ENCODE data around the gene RARA.
A peak's percentile ranks its signal among the peaks of the same experiment; 100 is the strongest.

RARA gene

DNA sequence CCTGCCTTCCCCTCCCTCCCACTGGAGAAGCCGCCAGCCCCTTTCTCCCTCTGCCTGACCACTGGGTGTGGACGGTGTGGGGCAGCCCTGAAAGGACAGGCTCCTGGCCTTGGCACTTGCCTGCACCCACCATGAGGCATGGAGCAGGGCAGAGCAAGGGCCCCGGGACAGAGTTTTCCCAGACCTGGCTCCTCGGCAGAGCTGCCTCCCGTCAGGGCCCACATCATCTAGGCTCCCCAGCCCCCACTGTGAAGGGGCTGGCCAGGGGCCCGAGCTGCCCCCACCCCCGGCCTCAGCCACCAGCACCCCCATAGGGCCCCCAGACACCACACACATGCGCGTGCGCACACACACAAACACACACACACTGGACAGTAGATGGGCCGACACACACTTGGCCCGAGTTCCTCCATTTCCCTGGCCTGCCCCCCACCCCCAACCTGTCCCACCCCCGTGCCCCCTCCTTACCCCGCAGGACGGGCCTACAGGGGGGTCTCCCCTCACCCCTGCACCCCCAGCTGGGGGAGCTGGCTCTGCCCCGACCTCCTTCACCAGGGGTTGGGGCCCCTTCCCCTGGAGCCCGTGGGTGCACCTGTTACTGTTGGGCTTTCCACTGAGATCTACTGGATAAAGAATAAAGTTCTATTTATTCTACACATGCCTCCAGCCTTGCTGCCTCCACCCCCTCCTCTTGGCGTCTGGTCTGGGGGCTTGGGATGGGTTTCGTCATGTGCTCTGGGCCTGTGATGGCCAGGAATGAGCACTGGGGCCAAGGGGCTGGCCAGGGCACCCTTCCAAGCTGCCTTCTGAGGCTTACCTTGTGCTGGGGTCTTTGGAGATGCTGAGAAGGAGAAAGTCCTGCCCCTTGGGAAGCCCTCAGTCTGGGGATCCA, 48.3 kb downstream of the RARA start:
- H3K4me1 ChIP-seq (ENCODE audit: low read depth, poor library complexity, severe bottlenecking), result peaks cover 29% of the 10 kb centered on the region
- H3K4me2 ChIP-seq, result no peak overlapping the region
- H3K27ac ChIP-seq, result no peak overlapping the region
- no peak overlapping the region for H3K9ac ChIP-seq
- H3K79me2 ChIP-seq (ENCODE audit: insufficient read depth, low read depth), result no peaks in the 10 kb centered on the region
- no peaks in the 10 kb centered on the region for H3K27me3 ChIP-seq (ENCODE audit: insufficient read depth, low read depth)
- peaks cover 3% of the 10 kb centered on the region; the same call in 1 of the 2 replicates for H3K36me3 ChIP-seq (ENCODE audit: insufficient read depth)
- TF ChIP-seq, protein P1, sequence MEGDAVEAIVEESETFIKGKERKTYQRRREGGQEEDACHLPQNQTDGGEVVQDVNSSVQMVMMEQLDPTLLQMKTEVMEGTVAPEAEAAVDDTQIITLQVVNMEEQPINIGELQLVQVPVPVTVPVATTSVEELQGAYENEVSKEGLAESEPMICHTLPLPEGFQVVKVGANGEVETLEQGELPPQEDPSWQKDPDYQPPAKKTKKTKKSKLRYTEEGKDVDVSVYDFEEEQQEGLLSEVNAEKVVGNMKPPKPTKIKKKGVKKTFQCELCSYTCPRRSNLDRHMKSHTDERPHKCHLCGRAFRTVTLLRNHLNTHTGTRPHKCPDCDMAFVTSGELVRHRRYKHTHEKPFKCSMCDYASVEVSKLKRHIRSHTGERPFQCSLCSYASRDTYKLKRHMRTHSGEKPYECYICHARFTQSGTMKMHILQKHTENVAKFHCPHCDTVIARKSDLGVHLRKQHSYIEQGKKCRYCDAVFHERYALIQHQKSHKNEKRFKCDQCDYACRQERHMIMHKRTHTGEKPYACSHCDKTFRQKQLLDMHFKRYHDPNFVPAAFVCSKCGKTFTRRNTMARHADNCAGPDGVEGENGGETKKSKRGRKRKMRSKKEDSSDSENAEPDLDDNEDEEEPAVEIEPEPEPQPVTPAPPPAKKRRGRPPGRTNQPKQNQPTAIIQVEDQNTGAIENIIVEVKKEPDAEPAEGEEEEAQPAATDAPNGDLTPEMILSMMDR (conservative IDR thresholded peaks at IDR 0.05; ENCODE audit: low read depth, low read length), result no peak
- no peak overlapping the region for H3K4me3 ChIP-seq (IDR thresholded peaks at IDR 0.05; ENCODE audit: insufficient read depth, low read depth, low read length)
- H4K20me1 ChIP-seq (ENCODE audit: insufficient read depth), result no peaks in the 10 kb centered on the region
- H2AFZ ChIP-seq (ENCODE audit: low read depth), result no peak overlapping the region

DNA sequence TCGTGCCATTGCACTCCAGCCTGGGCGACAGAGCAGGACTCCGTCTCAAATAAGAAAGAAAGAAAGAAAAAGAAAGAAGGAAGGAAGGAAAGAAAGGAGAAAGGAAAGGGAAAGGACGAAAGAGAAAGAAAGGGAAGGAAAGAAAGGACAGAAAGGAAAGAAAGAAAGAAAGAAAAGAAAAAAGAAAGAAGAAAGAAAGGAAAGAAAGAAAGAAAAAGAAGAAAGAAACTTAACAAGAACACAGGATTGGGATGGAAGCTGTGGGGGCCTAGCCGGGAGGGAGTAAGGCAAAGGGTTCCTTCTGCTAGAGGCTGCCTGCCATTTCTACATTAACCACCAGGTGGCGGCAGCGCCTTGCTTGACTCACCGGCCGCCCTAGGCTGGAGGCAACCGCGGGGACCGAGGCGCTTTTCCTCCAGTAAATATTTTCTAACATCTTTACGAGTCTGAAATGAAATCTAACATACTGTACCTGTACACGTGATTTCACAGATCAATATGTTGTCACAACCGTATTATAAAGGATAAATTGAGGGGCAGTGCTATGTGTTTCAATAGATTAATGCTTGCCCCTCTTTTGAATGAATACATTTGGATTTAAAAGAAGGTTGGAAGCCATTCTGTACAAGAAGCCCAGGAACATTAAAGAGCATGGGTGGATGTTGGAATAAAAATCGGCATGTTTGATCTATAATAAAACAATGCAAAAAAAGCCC, 49.5 kb downstream of the RARA start:
- no peak overlapping the region for H3K9ac ChIP-seq
- H3K4me1 ChIP-seq (ENCODE audit: low read depth, poor library complexity, severe bottlenecking), result peaks cover 23% of the 10 kb centered on the region
- H3K4me2 ChIP-seq, result peak overlapping the region; percentile 61
- no peaks in the 10 kb centered on the region for H3K27me3 ChIP-seq (ENCODE audit: insufficient read depth, low read depth)
- no peaks in the 10 kb centered on the region for H3K79me2 ChIP-seq (ENCODE audit: insufficient read depth, low read depth)
- peak overlapping the region; percentile 13; the same call in 1 of the 2 replicates for H2AFZ ChIP-seq (ENCODE audit: low read depth)
- TF ChIP-seq, protein P1 (conservative IDR thresholded peaks at IDR 0.05; ENCODE audit: low read depth, low read length), result peak; percentile 97
- H4K20me1 ChIP-seq (ENCODE audit: insufficient read depth), result no peaks in the 10 kb centered on the region
- no peak overlapping the region for H3K27ac ChIP-seq
- H3K36me3 ChIP-seq (ENCODE audit: insufficient read depth), result peaks cover 3% of the 10 kb centered on the region; the same call in 1 of the 2 replicates
- no peak overlapping the region for H3K4me3 ChIP-seq (IDR thresholded peaks at IDR 0.05; ENCODE audit: insufficient read depth, low read depth, low read length)

DNA sequence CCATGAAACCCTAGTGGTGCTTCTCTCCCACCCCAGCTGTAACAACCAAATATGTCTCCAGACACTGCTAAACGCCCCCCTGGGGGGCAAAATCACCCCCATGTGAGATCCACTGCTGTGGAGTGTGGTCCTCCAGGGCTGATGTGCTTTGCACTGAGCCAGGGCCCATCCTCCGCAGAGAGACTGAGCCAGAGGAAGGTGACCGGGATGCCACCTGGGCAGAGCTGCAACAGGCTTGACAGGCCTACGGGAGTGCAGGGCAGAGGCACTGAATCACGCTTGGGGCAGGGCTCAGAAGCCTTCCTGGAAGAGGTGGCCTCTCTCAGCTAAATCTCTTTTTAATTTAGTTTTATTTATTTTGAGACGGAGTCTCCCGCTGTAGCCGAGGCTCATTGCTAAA, 51.1 kb downstream of the RARA start:
- no peak overlapping the region for H2AFZ ChIP-seq (ENCODE audit: low read depth)

More for the DNA sequence above, 51.1 kb downstream of the RARA start:
- Histone ChIP-seq H3K27ac (no peak overlapping the region), H3K27me3 (ENCODE audit: insufficient read depth, low read depth) (no peaks in the 10 kb centered on the region), H3K4me1 (ENCODE audit: low read depth, poor library complexity, severe bottlenecking) (peaks cover 16% of the 10 kb centered on the region), H3K4me3 (IDR thresholded peaks at IDR 0.05; ENCODE audit: insufficient read depth, low read depth, low read length) (no peak overlapping the region), H3K9ac (no peak overlapping the region), H4K20me1 (ENCODE audit: insufficient read depth) (no peaks in the 10 kb centered on the region), H3K36me3 (ENCODE audit: insufficient read depth) (peaks cover 3% of the 10 kb centered on the region; the same call in 1 of the 2 replicates), H3K4me2 (no peak overlapping the region), H3K79me2 (ENCODE audit: insufficient read depth, low read depth) (no peaks in the 10 kb centered on the region)
- TF ChIP-seq, protein P1 (conservative IDR thresholded peaks at IDR 0.05; ENCODE audit: low read depth, low read length), result no peak

Data from KMS-11 (cell line).